ENCODE results near the gene FAM9C.

The FAM9C gene

GRCh38 chrX:13001961-13002671 lies 42.3 kb downstream of the FAM9C start:
- DNase-seq = no peak

DNA sequence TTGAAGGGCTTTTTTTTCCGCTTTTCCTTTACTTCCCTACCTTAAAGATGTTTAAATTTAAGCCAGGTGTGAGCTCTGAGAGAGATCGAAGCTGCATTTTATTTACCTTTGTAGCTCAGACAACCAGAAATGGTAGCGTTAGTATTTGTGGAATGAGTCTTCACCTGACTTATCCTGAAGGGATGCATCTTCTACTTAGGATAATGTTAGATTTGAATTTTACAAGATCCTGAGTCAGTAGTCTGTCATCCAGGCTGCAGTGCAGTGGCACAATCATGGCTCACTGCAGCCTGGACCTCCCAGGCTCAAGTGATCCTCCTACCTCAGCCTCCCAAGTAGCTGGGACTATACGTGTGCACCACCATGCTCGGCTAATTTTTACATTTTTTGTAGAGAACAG lies 43.3 kb downstream of the FAM9C start:
- no peak for DNase-seq

DNA sequence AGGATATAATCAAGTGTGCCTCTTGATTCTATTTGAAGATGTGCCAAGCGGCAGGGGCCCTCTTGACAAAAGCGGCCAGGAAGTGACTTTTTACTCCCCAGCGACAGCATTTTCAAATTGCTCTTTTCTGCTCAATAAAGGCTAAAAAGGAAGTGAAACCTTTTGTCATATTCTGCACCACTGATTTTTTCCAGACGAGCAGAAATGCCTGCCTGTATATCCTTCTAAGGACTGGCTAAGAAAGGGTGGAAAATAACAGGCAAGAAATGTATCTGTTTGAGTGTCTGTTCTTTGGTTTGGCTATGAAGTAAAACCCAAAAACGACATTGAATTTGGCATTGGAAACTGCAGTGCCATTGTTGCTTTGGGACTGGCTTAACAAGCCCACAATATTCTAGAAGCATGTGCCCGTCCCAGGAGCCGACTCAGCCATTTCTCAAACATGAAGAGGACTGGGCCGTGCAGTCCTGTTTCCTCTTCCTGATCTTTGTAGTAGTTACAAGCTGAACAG lies 44.1 kb downstream of the FAM9C start:
- DNase-seq = no peak

DNA sequence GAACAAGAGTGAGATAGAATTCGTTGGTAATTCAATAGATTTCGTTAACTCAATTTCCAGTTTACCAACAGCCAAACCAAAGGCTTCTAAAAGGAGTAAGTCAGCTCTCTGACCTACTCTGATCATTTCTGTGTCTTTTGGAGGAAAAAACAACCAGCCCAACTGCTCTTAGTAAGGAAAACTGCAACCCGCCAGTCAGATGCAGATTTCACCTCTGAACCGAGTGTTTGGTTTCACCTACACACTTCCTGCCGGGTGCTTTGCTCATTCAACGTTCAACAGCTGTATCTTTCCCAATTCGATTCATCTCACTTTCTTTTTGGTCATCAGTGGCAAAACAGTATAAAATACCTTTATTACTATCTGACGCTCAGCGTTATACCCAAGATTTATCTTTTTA lies 45.0 kb downstream of the FAM9C start:
- no peak for DNase-seq

DNA sequence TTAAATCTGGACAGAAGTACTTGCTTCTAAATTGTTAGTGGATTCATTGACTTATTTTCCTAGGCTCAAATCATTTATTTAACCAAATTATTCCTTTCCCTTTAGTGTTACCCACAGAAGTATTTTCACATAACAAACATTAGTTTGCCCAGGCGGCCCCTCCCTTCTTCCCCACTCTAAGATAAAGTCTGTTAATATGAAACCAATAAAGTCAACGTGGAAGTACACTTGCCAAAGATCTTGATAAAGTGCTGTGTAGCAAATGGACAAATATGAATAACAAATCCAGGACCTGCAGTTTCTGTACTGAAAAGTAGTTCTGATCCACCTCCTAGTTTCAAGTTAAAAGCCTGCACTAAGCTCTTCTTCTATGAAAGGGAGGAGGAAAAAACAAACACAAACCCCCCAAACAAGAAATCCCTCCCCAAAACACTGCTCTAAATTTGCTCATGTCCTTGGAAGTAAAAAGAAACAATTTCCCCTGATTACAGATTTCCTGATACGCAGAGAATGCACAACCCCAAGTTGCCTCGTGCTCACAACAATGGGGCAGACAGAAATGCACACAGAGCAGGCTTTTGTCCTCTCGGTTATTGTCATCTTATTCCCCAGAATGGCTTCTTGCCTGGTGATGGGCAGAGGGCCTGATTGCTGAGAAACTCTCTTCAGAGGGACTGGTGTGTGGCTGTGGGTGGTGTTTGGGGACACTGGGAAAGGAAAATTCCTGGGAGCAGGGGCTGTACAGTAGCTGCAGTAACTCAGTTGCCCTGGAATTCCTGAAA lies 46.3 kb downstream of the FAM9C start:
- DNase-seq = no peak

DNA sequence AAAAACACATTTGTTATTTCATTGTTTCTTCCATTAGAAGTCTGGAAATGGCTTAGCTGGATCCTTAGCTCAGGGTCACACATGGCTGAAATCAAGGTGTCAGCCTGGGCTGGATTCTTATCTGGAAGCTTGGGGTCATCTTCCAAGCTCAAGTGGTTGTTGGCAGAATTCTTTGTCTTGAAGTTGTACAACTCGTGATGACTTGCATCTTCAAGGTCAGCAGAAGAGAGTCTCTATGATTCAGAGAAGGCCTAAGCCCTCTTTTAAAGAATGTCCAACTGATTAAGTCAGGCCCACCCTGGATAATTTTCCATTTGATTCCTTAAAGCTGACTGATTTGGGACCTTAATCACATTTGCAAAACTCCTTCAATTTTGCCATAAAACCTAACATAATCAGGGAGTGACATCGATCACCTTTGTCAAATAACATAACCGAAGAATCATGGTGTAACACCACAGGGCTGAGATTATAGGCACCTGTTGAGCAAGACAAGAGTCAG lies 47.4 kb downstream of the FAM9C start:
- DNase-seq = no peak

DNA sequence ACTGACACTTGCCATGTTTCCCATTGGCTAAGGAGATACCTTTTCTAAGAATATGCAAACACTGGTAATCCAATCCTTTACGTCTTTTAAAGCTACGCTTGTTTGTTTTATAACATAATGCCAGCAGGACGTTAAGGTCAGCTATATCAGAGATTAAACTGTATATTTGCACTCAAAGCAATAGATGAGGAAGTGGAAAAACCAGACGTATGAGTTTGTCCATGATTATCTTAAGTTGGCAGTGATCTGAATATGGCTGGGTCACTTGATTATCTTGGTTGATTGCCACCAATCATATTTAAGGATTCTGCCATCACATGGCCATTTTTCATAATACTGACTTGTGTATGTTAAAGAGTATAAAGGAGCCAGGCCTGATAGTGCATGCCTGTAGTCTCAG lies 50.1 kb downstream of the FAM9C start:
- DNase-seq = no peak

- no peak for DNase-seq
These were observed 50.6 kb downstream of the FAM9C start for GRCh38 chrX:12993826-12994225.

- no peak for DNase-seq
These were observed 51.8 kb downstream of the FAM9C start for GRCh38 chrX:12992544-12993118.

DNA sequence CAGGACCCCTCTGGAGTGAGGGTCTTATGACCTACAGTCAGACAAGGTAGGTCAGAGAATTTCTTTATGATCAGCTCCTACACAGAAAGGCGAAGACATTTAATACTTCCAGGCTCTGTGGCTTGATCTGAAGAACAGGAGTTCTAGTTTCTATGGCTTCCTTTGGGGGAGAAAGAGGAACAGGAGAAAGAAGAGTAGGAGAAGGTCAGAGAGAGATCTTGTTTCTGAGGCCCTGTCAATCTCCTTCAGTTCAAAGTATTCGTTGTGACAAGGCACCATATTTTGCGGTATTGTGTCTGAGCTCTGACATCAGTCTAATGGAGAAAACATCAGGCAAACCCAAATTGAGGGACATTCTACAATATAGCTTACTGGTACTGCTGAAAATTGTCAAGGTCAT lies 52.8 kb downstream of the FAM9C start:
- DNase-seq = no peak

DNA sequence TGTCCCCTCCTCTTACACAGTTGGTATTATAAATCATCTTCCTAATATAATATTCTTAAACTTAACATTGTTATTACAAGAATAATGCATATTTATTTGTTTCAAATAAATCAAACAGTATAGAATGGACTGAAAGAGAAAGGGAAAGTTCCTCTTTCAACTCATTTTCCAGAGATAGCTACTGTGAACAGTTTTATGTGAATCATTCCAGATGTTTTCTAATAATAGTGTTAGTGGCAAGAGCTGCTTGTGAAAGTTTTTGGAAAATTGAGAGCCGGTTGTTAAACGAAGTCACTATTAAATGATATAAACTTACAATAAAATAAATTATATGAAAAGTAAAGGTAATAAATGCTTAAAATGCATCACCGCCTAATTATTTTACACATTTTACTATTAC lies 55.0 kb downstream of the FAM9C start:
- DNase-seq = no peak

- DNase-seq = no peak
These were observed 55.6 kb downstream of the FAM9C start for GRCh38 chrX:12988797-12989196.

GRCh38 chrX:12987900-12988594 lies 56.4 kb downstream of the FAM9C start:
- no peak for DNase-seq

GRCh38 chrX:12987340-12987739 lies 57.1 kb downstream of the FAM9C start:
- no peak for DNase-seq

DNA sequence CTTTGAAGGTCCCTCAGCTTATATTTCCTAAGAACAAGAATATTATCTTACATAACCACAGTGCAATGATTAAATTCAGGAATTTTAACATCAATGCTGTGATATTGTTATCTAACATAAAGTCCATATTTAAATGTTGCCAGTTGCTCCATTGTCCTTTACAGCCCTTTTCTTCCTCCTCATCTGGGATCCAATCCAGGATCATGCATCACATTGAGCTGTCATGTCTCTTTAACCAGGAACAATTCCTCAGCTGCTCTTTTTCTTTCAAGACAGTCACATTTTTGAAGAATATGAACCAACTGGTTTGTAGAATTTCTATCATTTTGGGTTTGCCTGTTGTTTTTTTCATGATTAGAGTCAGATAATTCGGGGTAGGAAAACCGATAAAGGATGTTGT lies 57.5 kb downstream of the FAM9C start:
- DNase-seq = no peak

DNA sequence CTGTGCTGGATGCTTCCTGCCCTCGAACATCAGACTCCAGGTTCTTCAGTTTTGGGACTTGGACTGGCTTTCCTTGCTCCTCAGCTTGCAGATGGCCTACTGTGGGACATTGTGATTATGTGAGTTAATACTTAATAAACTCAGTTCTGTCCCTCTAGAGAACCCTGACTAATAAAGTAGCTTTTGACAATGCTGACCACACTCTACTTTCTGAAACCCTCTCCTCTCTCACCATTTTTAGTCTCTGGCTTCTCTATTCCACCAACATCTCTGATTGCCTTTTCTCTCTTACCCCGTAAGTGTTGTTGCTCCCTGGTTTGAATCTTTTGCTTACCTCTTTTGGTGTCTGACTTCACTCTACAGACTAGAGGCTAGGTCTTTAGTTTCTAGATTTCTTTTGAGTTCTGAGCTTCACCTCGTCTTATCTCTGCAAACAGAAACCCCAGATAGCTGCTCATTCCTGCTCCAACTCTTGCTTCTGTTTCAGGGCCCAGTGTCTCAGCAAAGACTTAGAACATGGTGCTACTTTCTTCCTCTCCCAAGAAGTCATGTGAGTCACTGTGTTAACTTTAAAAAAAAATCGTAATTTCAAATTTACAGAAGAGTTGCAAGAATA lies 58.1 kb downstream of the FAM9C start:
- DNase-seq = no peak
